Cardiac muscle cell (in vitro differentiated cells and primary cell): ENCODE results near the gene MUC5B. TPM values are rescaled to one million over a fixed set of nuclear protein-coding genes. Genes with fewer than 3 reads are reported as not detected.

Experiments used
- DNase-seq, 2 donors: peaks; one replicate each; pipeline versions ENCODE4 v3.0.0 to v3.0.0-alpha.2; 2010 to 2017; ENCODE audit warnings: low read depth in 1 of 2, low spot score in 1 of 2
- H3K27ac ChIP-seq: fragments of 200-600 bp; sonication (generic); 2 replicates; pipeline ENCODE4 v1.5.1; 2016
- H3K27me3 ChIP-seq: fragments of 200-600 bp; sonication (generic); 2 replicates; pipeline ENCODE4 v1.6.0; 2016; ENCODE audit warnings: control low read depth
- H3K36me3 ChIP-seq: fragments of 200-600 bp; sonication (generic); 2 replicates; pipeline ENCODE4 v1.5.1; 2016; ENCODE audit warnings: control low read depth
- H3K4me1 ChIP-seq: fragments of 200-600 bp; sonication (generic); 2 replicates; pipeline ENCODE4 v1.8.1; 2017; ENCODE audit warnings: low read depth, mild to moderate bottlenecking, mixed run types
- H3K4me3 ChIP-seq: fragments of 200-600 bp; sonication (generic); 2 replicates; pipeline ENCODE4 v1.5.1; 2016; ENCODE audit warnings: mild to moderate bottlenecking
- H3K9me3 ChIP-seq: fragments of 200-600 bp; sonication (generic); 2 replicates; pipeline ENCODE4 v1.5.1; 2017; ENCODE audit warnings: low read depth, mild to moderate bottlenecking, control low read depth
- CTCF ChIP-seq: IDR thresholded peaks from 2 replicates; pipeline ENCODE4 v1.5.1; 2012; ENCODE audit warnings: low read depth, mild to moderate bottlenecking, low read length
- polyA plus RNA-seq: library from polyadenylated mRNA; unstranded; fragments of >200 nt; fragmentation: Nextera tagmentation; extraction: Ambion mirVana; gene quantifications from 2 replicates; pipeline ENCODE4 v1.2.1, GENCODE V29; 2016
- total RNA-seq: library from RNA; depleted of rRNA; stranded (reverse); fragments of >200 nt; gene quantifications from 2 replicates; pipeline ENCODE4 v1.2.3, GENCODE V29; 2016

The MUC5B gene
- total and polyA plus RNA-seq, 2 experiments from 2014 or later = not detected

GRCh38 chr11:1176224-1177019 is 46.4 kb upstream of the MUC5B start:
- no peak overlapping the region for H3K27ac ChIP-seq
- no peak for TF ChIP-seq CTCF
- no peak for DNase-seq
- H3K4me3 ChIP-seq = no peak overlapping the region
- H3K9me3 ChIP-seq = no peaks in the 10 kb centered on the region
- H3K36me3 ChIP-seq = no peaks in the 10 kb centered on the region
- H3K27me3 ChIP-seq = no peaks in the 10 kb centered on the region
- no peaks in the 10 kb centered on the region for H3K4me1 ChIP-seq

- H3K4me1 ChIP-seq = no peaks in the 10 kb centered on the region
- no peaks in the 10 kb centered on the region for H3K27me3 ChIP-seq
- H3K4me3 ChIP-seq = no peak overlapping the region
- no peaks in the 10 kb centered on the region for H3K9me3 ChIP-seq
- no peak for TF ChIP-seq CTCF
- no peak overlapping the region for H3K27ac ChIP-seq
- no peaks in the 10 kb centered on the region for H3K36me3 ChIP-seq
- DNase-seq = no peak
These were observed 45.7 kb upstream of the MUC5B start for GRCh38 chr11:1177020-1177770.

- no peaks in the 10 kb centered on the region for H3K9me3 ChIP-seq
- H3K27me3 ChIP-seq = no peaks in the 10 kb centered on the region
- H3K4me3 ChIP-seq = no peak overlapping the region
- no peak for DNase-seq
- H3K36me3 ChIP-seq = no peaks in the 10 kb centered on the region
- TF ChIP-seq CTCF = no peak
- no peaks in the 10 kb centered on the region for H3K4me1 ChIP-seq
- no peak overlapping the region for H3K27ac ChIP-seq
These were observed 45.1 kb upstream of the MUC5B start for GRCh38 chr11:1177771-1178090.

- H3K27ac ChIP-seq = no peak overlapping the region
- H3K36me3 ChIP-seq = no peaks in the 10 kb centered on the region
- no peaks in the 10 kb centered on the region for H3K9me3 ChIP-seq
- H3K4me1 ChIP-seq = no peaks in the 10 kb centered on the region
- no peaks in the 10 kb centered on the region for H3K27me3 ChIP-seq
- H3K4me3 ChIP-seq = no peak overlapping the region
- no peak for DNase-seq
- TF ChIP-seq CTCF = no peak
These were observed 44.5 kb upstream of the MUC5B start for GRCh38 chr11:1178201-1178885.

GRCh38 chr11:1178906-1179305 is 44.0 kb upstream of the MUC5B start:
- no peak for TF ChIP-seq CTCF
- Histone ChIP-seq H3K27me3 (no peaks in the 10 kb centered on the region), H3K9me3 (no peaks in the 10 kb centered on the region), H3K4me1 (no peaks in the 10 kb centered on the region), H3K27ac (no peak overlapping the region), H3K4me3 (no peak overlapping the region), H3K36me3 (no peaks in the 10 kb centered on the region)
- no peak for DNase-seq
